SK-N-SH (cell line): ENCODE data around the gene INPP5K. TPM values are rescaled to one million over a fixed set of nuclear protein-coding genes. Genes with fewer than 3 reads are reported as not detected.
"Not testable (repeated sequence)": the region's sequence is repeated elsewhere in the genome, so short reads cannot be mapped to it uniquely, and the experiment has no call there.

Experiments
- CTCF ChIA-PET: fragments of 300-600, 350-600 bp; formaldehyde crosslinking; extraction: SDS; loops from one replicate; lab custom pipeline; 2021; lab: Yijun Ruan, JAX
- POLR2A ChIA-PET: fragments of 350-600 bp; sonication (Branson Sonifier 250); formaldehyde crosslinking; extraction: SDS; loops from one replicate; lab custom pipeline; 2020; ENCODE audit warnings: antibody characterized with exemption, inconsistent platforms; lab: Yijun Ruan, JAX
- DNase-seq: peaks from one replicate; pipeline ENCODE4 v3.0.0; 2012
- H2AFZ ChIP-seq: fragments of 200-600 bp; sonication (generic); 2 replicates; pipeline ENCODE4 v1.8.1; 2016; ENCODE audit warnings: antibody characterized with exemption, mild to moderate bottlenecking, low read depth
- H3F3A ChIP-seq: fragments of 200-600 bp; sonication (generic); replicated peaks from 2 replicates; pipeline ENCODE3; 2016; ENCODE audit warnings: antibody characterized with exemption, mild to moderate bottlenecking; ENCODE audit not compliant: insufficient read depth
- H3K27ac ChIP-seq, 2 experiments: fragments of 200-500 bp in 1 of 2; fragments of 200-600 bp in 1 of 2; sonication (Bioruptor generic) in 1 of 2; sonication (generic), shearing (Covaris generic) in 1 of 2; 2 replicates each; pipeline versions ENCODE4 v1.5.1 to v1.6.1; 2014 to 2016; ENCODE audit warnings: low read depth in 2 of 2, inconsistent platforms in 1 of 2, low read length in 1 of 2, mild to moderate bottlenecking in 1 of 2, mixed read lengths in 1 of 2
- H3K27me3 ChIP-seq: fragments of 200-600 bp; sonication (generic), shearing (Covaris generic); 2 replicates; pipeline ENCODE4 v1.6.1; 2016; ENCODE audit warnings: mixed run types; ENCODE audit not compliant: insufficient read depth
- H3K36me3 ChIP-seq, 2 experiments: fragments of 200-500 bp in 1 of 2; fragments of 200-600 bp in 1 of 2; sonication (Bioruptor generic) in 1 of 2; sonication (generic) in 1 of 2; replicated peaks in 1 of 2; 2 replicates each; pipeline versions ENCODE3 to v1.5.1; 2014 to 2016; ENCODE audit warnings: low read length in 1 of 2, mild to moderate bottlenecking in 1 of 2; ENCODE audit not compliant: insufficient read depth in 2 of 2, control insufficient read depth in 1 of 2
- H3K4me1 ChIP-seq, 2 experiments: fragments of 200-500 bp in 1 of 2; fragments of 200-600 bp in 1 of 2; sonication (Bioruptor generic) in 1 of 2; sonication (generic), shearing (Covaris generic) in 1 of 2; 2 replicates each; pipeline versions ENCODE4 v1.5.1 to v1.6.1; 2014 to 2016; ENCODE audit warnings: low read depth in 1 of 2, low read length in 1 of 2, mixed run types in 1 of 2; ENCODE audit not compliant: insufficient read depth in 2 of 2, control insufficient read depth in 1 of 2
- H3K4me2 ChIP-seq: fragments of 200-600 bp; sonication (generic), shearing (Covaris generic); 2 replicates; pipeline ENCODE4 v1.6.1; 2017; ENCODE audit warnings: mixed run types
- H3K4me3 ChIP-seq, 2 experiments: fragments of 200-500 bp in 1 of 2; fragments of 200-600 bp in 1 of 2; sonication (Bioruptor generic) in 1 of 2; sonication (generic), shearing (Covaris generic) in 1 of 2; 2 replicates each; pipeline versions ENCODE4 v1.5.1 to v1.8.1; 2014 to 2016; ENCODE audit warnings: low read depth in 2 of 2, inconsistent platforms in 1 of 2, low read length in 1 of 2, mild to moderate bottlenecking in 1 of 2, mixed read lengths in 1 of 2, moderate library complexity in 1 of 2
- H3K79me2 ChIP-seq: fragments of 200-600 bp; sonication (generic); 2 replicates; pipeline ENCODE4 v1.8.1; 2017; ENCODE audit warnings: mild to moderate bottlenecking; ENCODE audit not compliant: insufficient read depth
- H3K9ac ChIP-seq: fragments of 200-600 bp; sonication (generic); 2 replicates; pipeline ENCODE4 v1.6.1; 2017; ENCODE audit warnings: mixed run types
- H3K9me2 ChIP-seq: fragments of 200-600 bp; sonication (generic); 2 replicates; pipeline ENCODE4 v1.6.1; 2017; ENCODE audit warnings: mixed run types
- H3K9me3 ChIP-seq: fragments of 200-600 bp; sonication (generic); 2 replicates; pipeline ENCODE4 v1.6.1; 2017; ENCODE audit warnings: mixed run types, mild to moderate bottlenecking, moderate library complexity
- H4K20me1 ChIP-seq: fragments of 200-600 bp; sonication (generic); 2 replicates; pipeline ENCODE4 v1.6.1; 2017; ENCODE audit warnings: mild to moderate bottlenecking, mixed run types; ENCODE audit not compliant: insufficient read depth
- WGBS: methylation state at CpG from one replicate; pipeline ENCODE4 v1.1.6; 2017; ENCODE audit warnings: low lambda C conversion rate; 5-methylcytosine and 5-hydroxymethylcytosine counted together
- polyA plus RNA-seq, 3 experiments: library from polyadenylated mRNA; depleted of rRNA; stranded (reverse); fragments of >200 nt; gene quantifications; 2 replicates each; pipeline ENCODE4 v1.2.3, GENCODE V29; 2012

The INPP5K gene
- polyA plus RNA-seq, 1 of the 3 experiments (the other 2 are of a cell fraction), result 26.2 TPM

DNA sequence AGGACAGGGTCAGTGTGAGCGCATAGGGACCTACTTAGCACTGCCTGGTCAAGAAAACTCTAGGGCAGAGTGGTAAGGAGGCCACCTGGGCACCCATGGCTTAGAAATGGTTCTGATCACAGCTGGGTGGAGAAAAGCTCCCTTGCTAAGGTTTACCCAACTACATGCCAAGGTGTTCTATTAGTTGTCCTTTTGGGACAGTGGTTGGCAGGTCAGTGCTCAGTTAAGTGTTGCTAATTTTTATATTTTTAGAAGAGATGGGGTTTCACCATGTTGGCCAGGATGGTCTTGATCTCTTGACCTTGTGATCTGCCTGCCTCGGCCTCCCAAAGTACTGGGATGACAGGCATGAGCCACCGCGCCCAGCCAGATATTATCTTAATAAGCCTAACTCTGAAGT, 70.7 kb downstream of the INPP5K start:
- not testable (repeated sequence) for DNase-seq, H3K27me3 ChIP-seq, H3K9me2 ChIP-seq, H3K4me1 ChIP-seq, H3F3A ChIP-seq, H3K27ac ChIP-seq, H3K4me3 ChIP-seq, H3K4me2 ChIP-seq, H3K9ac ChIP-seq, H3K9me3 ChIP-seq, H2AFZ ChIP-seq
- WGBS, result 97% methylated on average over 4 of the region's 4 CpGs
- H3K36me3 ChIP-seq, result peaks cover 0 to 10% of the 10 kb centered on the region in 2 experiments
- ChIA-PET CTCF (interaction anchor here (1.6 kb wide), 1 partner anchor 80 kb away, joined by 4 read pairs; no protein-coding TSS in a partner anchor), POLR2A (interaction anchor here (0.9 to 1.0 kb wide), 2 partner anchors 10 to 11 kb away, joined by 3 to 6 read pairs; partner anchors contain the start of gene CRK)
- peaks cover 100% of the 10 kb centered on the region for H3K79me2 ChIP-seq
- H4K20me1 ChIP-seq, result peaks cover 89% of the 10 kb centered on the region

Other genes starting within 250 kb of the INPP5K start
- not detected in 2 replicates for gene BHLHA9, start 246.2 kb downstream of the INPP5K start, polyA plus RNA-seq (2012; rRNA removed)
- gene TRARG1, start 236.9 kb downstream of the INPP5K start, polyA plus RNA-seq (2012; rRNA removed), result not detected in 2 replicates
- 812 and 1,023 TPM in 2 replicates for gene YWHAE, start 116.4 kb downstream of the INPP5K start, polyA plus RNA-seq (2012; rRNA removed)
- gene CRK, start 60.4 kb downstream of the INPP5K start, polyA plus RNA-seq (2012; rRNA removed), result 50.7 and 63.5 TPM in 2 replicates
- 98.0 and 102 TPM in 2 replicates for gene MYO1C, start 23.9 kb downstream of the INPP5K start, polyA plus RNA-seq (2012; rRNA removed)
- gene PITPNA, start 46.2 kb upstream of the INPP5K start, polyA plus RNA-seq (2012; rRNA removed), result 49.1 and 50.4 TPM in 2 replicates
- gene SLC43A2, start 112.2 kb upstream of the INPP5K start, polyA plus RNA-seq (2012; rRNA removed), result 9.8 and 11.0 TPM in 2 replicates
- gene SCARF1, start 129.1 kb upstream of the INPP5K start, polyA plus RNA-seq (2012; rRNA removed), result 0.39 TPM in 2 replicates
- 3.8 and 4.5 TPM in 2 replicates for gene RILP, start 133.3 kb upstream of the INPP5K start, polyA plus RNA-seq (2012; rRNA removed)
- gene PRPF8, start 168.3 kb upstream of the INPP5K start, polyA plus RNA-seq (2012; rRNA removed), result 123 and 149 TPM in 2 replicates
- gene TLCD2, start 193.8 kb upstream of the INPP5K start, polyA plus RNA-seq (2012; rRNA removed), result 1.3 and 1.9 TPM in 2 replicates
- gene WDR81, start 208.1 kb upstream of the INPP5K start, polyA plus RNA-seq (2012; rRNA removed), result 7.2 and 9.3 TPM in 2 replicates
- gene SERPINF2, start 226.3 kb upstream of the INPP5K start, polyA plus RNA-seq (2012; rRNA removed), result 0.16 and 0.26 TPM in 2 replicates
- gene SERPINF1, start 245.4 kb upstream of the INPP5K start, polyA plus RNA-seq (2012; rRNA removed), result 380 and 392 TPM in 2 replicates